Measurements from ENCODE around the gene SH3BP1.
"Not testable (repeated sequence)": the region's sequence is repeated elsewhere in the genome, so short reads cannot be mapped to it uniquely, and the experiment has no call there.

SH3BP1 gene

DNA sequence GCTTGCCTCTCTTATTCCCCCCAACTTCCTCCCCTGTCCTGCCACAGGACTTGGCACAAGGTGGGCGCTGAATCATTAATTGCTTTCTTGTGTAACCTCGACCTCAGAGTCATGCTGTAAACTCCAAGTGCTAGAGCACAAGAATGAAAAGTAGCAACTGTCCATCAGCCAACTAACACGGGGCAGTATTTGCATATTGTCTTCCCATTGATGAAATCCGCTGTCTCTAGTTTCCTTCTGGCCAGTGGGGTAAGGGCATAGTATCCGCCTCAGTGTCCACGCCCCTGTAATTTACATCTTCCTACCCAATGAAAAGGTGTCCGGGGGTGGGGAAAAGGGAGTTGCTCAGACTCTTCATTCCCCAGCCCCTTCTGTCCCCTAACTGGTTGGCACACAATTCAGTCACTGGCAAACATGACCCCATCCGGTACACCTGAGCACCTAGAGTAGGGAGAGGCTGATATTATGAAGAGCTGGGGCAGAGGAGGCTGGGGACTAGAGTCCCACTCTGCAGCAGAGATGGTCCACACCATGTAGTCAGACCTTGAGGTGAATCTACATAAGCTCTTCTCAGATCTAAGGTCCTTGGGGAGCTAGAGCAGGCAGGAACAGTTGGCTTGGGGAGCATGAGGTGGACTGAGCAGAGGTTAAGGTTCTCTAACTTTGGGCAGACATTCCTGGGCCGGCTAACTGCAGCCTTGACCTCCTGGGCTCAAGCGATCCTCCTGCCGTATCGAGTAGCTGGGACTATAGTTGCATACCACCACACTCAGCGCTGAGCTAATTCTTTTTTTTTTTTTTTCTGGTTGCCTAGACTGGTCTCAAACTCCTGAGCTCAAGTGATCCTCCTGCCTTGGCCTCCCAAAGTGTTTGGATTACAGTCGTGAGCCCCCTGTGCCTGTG lies 37.7 kb upstream of the SH3BP1 start:
- no peak for TF ChIP-seq CTCF (IDR thresholded peaks at IDR 0.05; ENCODE audit: insufficient read depth, low read depth, low read length, missing control alignments)
- peak; percentile 85 for DNase-seq (ENCODE audit: low read depth)
- H3K4me3 ChIP-seq (ENCODE audit: low read length) = no peak overlapping the region

- not testable (repeated sequence) for DNase-seq (ENCODE audit: low read depth); H3K4me3 ChIP-seq (ENCODE audit: low read length)
These were observed 36.8 kb upstream of the SH3BP1 start for GRCh38 chr22:37602546-37603277.

DNA sequence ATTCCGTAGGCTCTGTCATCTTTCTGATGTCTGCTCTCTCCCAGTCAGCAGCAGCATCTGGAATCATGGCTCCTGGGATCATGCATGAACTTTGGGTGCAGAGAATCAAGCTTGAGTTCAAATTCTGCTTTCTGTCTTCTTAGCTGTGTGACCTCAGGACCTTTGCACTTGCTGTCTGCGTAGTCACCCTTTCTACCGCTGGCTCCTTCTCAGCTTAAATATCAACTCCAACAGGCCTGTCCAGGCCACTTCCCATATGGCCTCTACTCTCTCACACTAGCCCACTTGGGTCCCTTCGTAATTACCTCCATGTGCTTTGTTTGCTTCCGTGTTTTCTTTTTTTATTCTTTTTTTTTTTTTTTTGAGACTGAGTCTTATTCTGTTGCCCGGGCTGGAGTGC lies 35.4 kb upstream of the SH3BP1 start:
- no peak for TF ChIP-seq CTCF (IDR thresholded peaks at IDR 0.05; ENCODE audit: insufficient read depth, low read depth, low read length, missing control alignments)
- DNase-seq (ENCODE audit: low read depth) = no peak

DNA sequence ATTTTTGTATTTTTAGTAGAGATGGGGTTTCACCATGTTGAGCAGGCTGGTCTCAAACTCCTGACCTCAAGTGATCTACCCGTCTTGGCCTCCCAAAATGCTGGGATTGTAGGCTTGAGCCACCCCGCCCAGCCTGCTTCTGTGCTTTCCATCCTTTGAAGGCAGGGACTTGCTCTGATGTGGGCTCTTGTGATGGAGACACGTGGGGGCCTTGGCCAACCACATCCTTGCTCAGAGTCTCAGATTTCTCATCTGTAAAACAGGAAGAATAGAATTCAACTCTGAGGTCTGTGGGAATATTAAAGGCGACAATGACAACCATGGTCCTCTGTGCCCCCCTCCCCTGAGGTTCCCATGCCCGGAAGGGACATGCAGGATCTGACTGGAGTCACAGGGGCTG lies 34.6 kb upstream of the SH3BP1 start:
- DNase-seq (ENCODE audit: low read depth) = no peak
- no peak for TF ChIP-seq CTCF (IDR thresholded peaks at IDR 0.05; ENCODE audit: insufficient read depth, low read depth, low read length, missing control alignments)
- no peak overlapping the region for H3K4me3 ChIP-seq (ENCODE audit: low read length)

More for the DNA sequence above, 35.4 kb upstream of the SH3BP1 start:
- no peak overlapping the region for H3K4me3 ChIP-seq (ENCODE audit: low read length)

DNA sequence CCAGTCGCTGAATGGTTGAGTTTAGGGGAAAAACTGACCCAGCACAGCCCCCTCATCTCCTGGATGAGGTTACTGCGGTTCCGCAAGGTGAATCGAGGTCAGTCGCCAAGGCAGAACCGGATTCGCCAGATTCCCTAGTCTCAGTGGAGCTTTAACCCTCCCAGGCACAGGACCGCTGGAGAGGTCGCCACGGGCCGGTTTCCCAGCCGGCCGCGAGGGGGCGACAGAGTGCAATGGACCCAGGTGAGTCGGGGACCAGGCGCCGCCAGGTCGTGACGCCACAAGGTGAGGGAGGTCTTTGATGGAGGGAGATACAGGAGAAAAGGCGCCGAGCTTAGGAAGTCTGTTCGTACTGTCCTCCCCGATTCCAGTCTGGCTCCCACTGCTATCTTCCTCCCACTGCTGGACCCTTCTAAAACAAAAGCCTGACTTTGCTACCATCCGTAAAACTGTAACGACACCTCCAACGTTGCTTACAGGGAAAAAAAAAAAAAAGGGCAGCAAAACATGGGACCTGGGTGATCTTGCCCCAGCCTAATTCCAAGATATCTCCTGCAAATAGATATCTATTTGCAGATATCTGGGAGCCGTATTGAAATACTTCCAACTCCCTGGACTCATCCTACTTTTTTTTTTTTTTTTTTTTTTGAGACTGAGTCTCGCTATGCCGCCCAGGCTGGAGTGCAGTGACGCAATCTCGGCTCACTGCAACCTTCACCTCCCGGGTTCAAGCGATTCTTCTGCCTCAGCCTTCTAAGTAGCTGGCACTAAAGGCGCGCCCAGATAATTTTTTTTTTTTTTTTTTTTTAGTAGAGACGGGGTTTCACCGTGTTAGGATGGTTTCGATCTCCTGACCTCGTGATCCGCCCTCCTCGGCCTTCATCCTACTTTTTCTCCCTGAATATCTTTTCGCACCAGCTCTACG lies 32.2 kb upstream of the SH3BP1 start:
- peak; percentile 93 for DNase-seq (ENCODE audit: low read depth)
- TF ChIP-seq CTCF (IDR thresholded peaks at IDR 0.05; ENCODE audit: insufficient read depth, low read depth, low read length, missing control alignments) = peak; percentile 98
- H3K4me3 ChIP-seq (ENCODE audit: low read length) = peak overlapping the region; percentile 82

GRCh38 chr22:37607935-37608476 lies 31.5 kb upstream of the SH3BP1 start:
- TF ChIP-seq CTCF (IDR thresholded peaks at IDR 0.05; ENCODE audit: insufficient read depth, low read depth, low read length, missing control alignments) = no peak
- no peak for DNase-seq (ENCODE audit: low read depth)
- peak overlapping the region; percentile 82 for H3K4me3 ChIP-seq (ENCODE audit: low read length)

All from epithelial cell of esophagus (primary cell).